ENCODE measurements around the gene SP9.

SP9 gene

DNA sequence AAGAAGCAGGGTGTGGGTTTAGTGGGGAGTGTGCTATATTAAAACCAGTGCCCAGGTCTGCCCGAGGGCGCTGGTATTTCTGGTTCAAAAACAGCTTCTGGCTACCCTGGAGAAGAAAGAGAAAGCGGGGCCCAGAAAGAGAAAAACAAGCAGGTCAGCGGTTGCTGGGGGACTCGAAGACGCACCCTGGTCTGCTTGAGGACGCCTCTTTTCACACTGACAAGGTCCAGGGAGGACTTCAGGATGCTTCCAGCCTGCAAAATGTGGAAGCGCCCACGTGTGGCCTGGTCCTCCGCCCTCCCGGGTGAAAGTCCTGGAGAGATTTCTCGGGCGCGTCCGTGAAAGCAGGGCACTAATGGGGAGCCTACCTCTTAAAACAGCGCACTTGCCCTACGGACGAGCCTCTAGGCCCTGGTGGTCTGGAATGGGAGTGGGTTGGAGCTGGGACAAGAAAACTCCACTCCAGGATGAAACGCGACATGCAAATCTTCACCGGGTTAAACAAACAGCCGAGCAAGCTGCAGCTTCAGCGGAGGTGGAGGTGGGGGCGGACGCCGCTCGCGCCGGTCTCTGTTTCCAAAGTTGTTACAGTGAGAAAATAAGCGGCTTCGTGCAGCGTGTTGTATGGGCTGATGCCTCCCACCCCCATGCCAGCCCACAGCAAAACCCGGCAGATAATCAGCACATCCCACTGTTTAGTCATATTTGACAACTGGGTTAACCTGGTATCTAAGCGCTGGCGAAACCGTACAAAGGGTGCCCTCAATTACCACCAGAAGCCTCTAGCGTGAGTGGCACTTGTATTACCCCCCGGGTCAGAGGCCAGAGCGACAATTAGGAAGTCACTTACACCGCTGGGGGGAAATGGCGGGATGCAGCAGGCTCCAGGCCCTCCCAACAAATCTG, 1.1 kb upstream of the SP9 start:
- no peak for DNase-seq

DNA sequence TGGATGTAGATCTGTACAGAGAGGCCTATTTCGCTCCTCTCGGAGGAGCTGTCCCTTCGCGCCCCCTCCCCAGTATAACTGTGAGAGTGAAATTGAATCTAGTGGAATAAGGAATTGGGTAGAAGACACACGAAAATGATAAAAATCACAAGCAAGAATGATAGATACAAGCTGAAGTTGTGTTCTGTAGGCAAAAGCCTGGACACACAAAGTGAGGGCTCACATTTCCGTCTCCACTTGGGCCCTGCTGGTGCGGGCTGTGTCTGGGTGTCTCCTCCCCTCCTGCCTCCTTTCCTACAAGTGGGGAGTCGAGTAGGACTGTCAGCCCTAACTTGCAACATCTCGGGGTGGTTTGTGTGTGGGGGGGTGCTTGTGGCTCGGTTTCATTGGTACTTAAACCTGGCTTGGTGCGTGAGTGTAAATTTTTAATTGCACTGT, 457 bp upstream of the SP9 start:
- no peak for DNase-seq

- no peak for DNase-seq
Observed at GRCh38 chr2:174335254-174335987, 667 bp downstream of the SP9 start.

DNA sequence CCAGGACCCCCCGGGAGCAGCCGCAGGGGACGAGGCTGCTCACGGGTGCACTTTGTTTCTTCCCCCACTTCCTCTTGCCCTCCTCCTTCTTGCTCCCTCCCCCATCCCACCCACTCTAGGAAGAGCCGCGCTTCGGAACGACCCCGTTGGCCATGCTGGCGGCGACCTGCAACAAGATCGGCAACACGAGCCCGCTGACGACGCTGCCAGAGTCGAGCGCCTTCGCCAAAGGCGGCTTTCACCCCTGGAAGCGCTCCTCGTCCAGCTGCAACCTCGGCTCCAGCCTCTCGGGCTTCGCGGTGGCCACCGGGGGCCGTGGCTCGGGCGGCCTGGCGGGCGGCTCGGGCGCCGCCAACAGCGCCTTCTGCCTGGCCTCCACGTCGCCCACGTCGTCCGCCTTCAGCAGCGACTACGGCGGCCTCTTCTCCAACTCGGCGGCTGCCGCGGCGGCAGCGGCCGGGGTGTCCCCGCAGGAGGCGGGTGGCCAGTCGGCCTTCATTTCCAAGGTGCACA, 1.3 kb downstream of the SP9 start:
- no peak for DNase-seq

- no peak for DNase-seq
Observed at GRCh38 chr2:174336501-174337336, 2.0 kb downstream of the SP9 start.

DNA sequence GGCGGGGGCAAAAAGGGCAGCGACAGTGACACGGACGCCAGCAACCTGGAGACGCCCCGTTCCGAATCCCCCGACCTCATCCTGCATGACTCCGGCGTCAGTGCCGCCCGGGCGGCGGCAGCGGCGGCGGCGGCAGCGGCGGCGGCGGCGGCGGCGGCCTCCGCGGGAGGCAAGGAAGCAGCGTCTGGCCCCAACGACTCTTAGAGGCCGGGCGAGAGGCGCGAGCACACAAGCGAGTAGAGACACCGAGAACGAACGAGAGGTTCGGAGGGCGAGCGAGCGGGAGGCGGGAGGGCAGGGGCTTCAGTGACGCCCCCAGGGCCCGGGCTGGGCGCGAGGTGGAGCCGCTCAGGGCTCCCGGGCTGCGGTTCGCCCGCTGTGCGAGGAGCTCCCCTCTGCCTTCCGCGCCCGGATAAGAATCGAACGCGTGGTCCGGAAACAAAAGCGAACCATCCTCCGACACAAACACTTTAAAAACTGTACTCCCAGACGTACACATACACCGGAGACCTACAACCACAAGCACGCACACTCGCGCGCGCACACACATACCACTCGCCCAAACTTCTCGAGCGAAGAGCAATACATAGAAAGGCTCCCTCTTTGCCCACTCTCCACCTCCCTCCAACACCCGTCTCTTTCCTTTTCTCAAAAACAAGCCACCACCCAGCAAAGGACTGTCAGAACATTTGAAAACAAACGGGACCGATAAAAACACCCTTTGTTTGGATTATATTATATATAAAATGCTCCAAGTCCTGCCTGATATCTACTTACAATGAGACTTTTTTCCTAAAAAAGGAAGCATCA, 2.8 kb downstream of the SP9 start:
- no peak for DNase-seq

DNA sequence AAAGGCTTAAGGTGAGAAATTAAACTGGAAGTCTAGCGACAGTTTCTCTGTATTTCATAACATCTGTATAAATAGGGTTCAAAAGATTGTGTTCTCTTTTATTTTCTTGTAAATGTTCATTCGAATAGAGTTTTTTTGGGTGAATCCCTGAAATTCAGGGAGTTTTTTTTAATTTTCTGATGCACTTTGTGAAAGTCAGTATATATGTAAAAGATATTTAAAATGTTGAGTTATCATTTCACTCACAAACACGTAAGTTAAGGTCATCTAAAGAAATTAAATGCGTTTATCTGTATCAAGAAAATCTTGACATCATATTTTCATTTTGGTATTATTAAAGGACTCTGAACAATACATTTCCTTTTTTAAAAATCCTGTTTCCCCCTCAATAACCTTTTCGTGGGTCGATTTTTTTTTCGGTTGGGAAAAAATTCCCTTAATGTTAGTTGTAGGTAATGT, 3.4 kb downstream of the SP9 start:
- no peak for DNase-seq

DNA sequence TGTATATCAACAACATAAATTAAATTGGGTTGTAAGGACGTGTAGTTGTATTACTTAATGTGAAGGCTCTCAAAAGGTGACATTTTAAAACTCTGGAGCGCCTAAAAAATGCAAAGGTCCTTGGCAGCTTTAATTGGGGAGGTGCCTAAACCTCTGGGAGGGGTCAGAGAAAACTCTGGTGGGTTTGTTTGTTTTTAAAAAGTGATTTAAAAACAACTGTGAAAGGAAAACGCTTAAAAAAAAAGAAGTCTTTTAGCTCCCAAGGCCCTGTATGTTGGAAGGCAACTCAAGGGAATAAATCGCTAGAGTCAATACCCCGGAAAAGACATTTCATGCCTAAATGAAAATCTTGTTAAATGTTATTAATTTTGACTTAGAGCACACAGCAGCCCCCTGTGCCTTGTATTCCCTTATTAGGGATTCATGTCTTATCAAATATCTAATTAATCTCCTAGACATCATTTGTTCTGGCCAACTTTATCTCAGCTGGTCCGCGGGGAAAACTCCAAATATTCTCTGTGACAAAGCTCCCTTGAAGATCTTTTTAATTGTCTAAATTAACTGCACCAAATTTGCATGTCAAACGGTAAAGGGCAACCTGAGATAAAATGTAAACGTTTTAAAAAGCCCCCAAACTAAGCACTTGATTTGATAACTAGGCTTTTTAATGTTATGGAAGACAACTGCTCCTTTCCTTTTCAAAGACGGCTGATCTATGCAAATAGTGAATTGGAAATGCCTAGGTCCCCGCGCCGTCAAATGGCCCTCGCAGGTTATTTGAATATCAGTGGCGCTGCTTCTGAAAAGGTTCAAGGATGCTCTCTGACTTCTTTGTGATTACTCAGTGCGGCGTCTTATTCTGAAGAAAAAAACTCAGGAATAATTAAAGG, 4.2 kb downstream of the SP9 start:
- no peak for DNase-seq

DNA sequence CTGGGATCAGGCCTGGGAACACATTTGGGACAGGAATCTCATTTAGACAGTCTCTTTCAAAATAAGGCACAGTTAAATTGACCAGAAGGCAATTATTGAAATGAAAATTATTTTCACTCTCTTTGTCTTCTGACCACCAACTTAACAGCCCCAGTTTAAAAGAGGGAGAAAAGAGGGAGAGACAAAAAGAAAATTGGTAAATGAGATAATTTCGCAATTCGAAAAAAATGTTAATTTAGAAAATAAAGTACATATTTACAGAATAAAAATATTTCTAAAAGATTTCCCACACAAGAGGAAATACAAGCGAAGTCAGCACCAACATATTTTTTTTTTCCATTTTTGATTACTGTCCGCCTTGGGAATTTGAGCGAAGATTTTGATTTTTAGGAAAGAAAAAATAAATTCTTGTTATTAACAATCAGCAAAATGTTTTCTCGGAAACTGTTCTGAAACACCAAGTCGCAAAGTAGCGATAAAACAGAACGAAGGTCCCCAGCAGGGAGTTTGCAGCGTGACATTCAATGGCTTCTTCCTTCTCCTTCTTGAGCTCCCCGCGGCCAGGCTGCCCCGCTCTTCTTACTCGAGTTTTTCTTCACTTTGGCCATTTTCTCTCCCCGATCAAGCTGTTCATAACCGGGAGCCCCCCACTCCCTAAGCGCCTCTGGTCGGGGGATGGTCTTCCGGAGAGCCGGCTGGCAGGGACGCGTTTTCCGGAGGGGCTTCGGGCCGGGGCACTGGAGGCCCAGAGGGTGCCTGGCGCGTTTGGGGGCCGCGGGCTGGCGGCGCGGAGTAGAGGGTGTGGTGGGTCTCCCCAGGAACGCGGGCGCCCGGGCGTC, 5.0 kb downstream of the SP9 start:
- DNase-seq: no peak

- DNase-seq: no peak
Observed at GRCh38 chr2:174340400-174341292, 5.9 kb downstream of the SP9 start.

DNA sequence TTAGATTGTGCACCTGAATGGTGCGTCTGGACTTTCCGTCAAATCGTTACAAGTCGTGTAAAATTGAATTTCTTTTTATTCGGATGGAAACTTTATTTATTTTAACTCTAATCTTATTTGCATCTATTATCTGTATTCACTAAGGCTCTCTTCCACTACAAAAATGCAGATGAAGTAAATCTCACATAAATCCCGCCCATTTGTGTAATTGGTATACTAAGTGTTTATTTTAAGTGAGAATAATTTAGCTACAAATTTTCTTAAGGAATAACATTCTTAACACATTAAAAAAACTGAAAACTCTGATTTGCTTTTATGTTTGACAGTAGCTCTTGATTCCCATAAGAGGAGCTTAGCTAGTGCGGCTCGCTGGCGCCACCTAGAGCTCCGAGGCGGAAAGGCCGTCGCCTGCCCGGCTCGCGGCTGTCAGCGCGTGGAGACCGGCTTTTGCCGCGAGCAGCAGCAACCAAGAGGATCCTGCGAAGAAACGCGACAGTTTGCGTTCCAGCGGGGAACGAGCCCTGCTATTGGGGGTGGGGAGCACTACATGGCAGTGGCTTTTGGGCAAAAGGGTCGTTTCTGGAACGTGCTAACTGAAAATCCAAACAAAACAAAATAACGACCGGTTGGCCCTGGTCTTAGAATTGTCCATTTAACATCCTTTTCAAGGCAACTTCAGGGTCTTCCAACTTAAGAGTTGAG, 6.7 kb downstream of the SP9 start:
- peak; percentile 70 for DNase-seq

GRCh38 chr2:174341995-174342685, 7.4 kb downstream of the SP9 start:
- no peak for DNase-seq

DNA sequence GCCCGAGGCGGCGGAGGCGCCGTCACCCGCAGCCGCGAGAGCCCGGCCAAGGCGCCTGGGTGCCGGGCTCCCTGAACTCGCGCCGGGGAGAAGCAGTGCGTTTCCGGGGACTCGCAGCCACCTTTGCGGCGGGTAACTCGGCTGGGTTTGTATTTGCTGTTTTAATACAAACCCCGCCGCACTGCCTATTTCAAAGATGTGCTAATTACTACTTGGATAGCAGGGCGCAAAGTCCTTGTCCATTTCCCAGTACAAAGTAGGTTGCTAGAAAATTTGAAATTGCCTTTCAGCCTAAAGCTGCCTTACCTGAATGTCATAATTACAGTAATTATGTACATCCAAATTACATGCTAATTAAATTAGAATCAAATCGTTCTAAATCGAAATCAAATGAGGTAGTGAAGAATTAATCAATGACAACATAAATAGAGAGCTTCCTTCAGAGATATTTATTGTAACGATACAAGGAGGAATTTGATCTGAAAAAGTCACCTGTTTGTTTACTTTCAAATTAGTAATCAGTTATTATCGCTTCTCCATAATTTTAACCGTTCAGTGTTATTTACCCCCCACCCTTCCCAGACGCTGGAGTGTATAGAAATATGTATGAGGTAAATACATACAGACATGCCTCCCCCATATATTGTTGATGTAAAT, 8.1 kb downstream of the SP9 start:
- DNase-seq: no peak

GRCh38 chr2:174343343-174343622, 8.5 kb downstream of the SP9 start:
- no peak for DNase-seq

GRCh38 chr2:174343623-174344455, 9.1 kb downstream of the SP9 start:
- DNase-seq: no peak

All from effector CD8-positive, alpha-beta T cell (primary cell).